Tibial nerve (tissue), 3 donors: ENCODE measurements around the gene FAM161B.
"Not testable (repeated sequence)": the region's sequence is repeated elsewhere in the genome, so short reads cannot be mapped to it uniquely, and the experiment has no call there.

Source experiments
- CTCF ChIP-seq, 5 experiments: fragments of 200-600 bp in 3 of 5; fragments of 450-650 bp in 2 of 5; sonication (generic) in 3 of 5; IDR thresholded peaks; one replicate each; pipeline ENCODE4 v1.5.1; 2016 to 2019; ENCODE audit warnings: antibody characterized with exemption in 5 of 5, mild to moderate bottlenecking in 3 of 5, moderate library complexity in 2 of 5
- POLR2A ChIP-seq, 2 donors: fragments of 450-650 bp; IDR thresholded peaks; one replicate each; pipeline ENCODE4 v1.6.1; 2017; ENCODE audit warnings: antibody characterized with exemption in 2 of 2, mild to moderate bottlenecking in 2 of 2, moderate library complexity in 2 of 2

GRCh38 chr14:73919457-73919856, 30.4 kb downstream of the FAM161B start:
- not testable (repeated sequence) for TF ChIP-seq CTCF, POLR2A (IDR thresholded peaks at IDR 0.05)
